K562 (cell line): Measurements from ENCODE around the gene CENPU. TPM values are rescaled to one million over a fixed set of nuclear protein-coding genes. Genes with fewer than 3 reads are reported as not detected.

Experiments
- CCAR2 ChIP-seq: fragments of 200-400 bp; formaldehyde crosslinking; IDR thresholded peaks from 2 replicates; pipeline ENCODE4 v1.6.1; 2017; ENCODE audit warnings: mild to moderate bottlenecking, low read depth, low read length
- DEAF1 ChIP-seq: fragments of 450-650 bp; formaldehyde crosslinking; IDR thresholded peaks from 2 replicates; pipeline ENCODE4 v1.4.0; 2020; ENCODE audit warnings: mild to moderate bottlenecking, moderate library complexity
- TEAD4 ChIP-seq, 2 experiments: sonication (generic) in 1 of 2; formaldehyde crosslinking in 1 of 2; IDR thresholded peaks; 2 replicates each; pipeline versions ENCODE4 v1.6.1 to v1.8.0; 2012 to 2022; ENCODE audit warnings: borderline replicate concordance in 1 of 2, inconsistent platforms in 1 of 2, low read length in 1 of 2, mild to moderate bottlenecking in 1 of 2, missing genetic modification reagents in 1 of 2
- THRA ChIP-seq: fragments of 450-650 bp; IDR thresholded peaks from 2 replicates; pipeline ENCODE4 v1.6.1; 2017; ENCODE audit warnings: mild to moderate bottlenecking, moderate library complexity
- ZNF407 ChIP-seq: fragments of 450-650 bp; IDR thresholded peaks from 2 replicates; pipeline ENCODE4 v1.6.1; 2016; ENCODE audit warnings: low read depth
- ZNF668 ChIP-seq: fragments of 250-450 bp; sonication (Bioruptor Pico); IDR thresholded peaks from 2 replicates; pipeline ENCODE4 v1.8.0; 2022; ENCODE audit warnings: mild to moderate bottlenecking, inconsistent platforms
- polyA plus RNA-seq, 8 experiments: library from polyadenylated mRNA; depleted of rRNA in 4 of 8; stranded (reverse) in 5 of 8; unstranded in 3 of 8; fragments of >200 nt; fragmentation: Nextera tagmentation in 2 of 8; fragmentation: Illumina TruSeq in 1 of 8; extraction: Ambion mirVana in 2 of 8; extraction: Trizol in 1 of 8; gene quantifications; 2 replicates each; pipeline versions ENCODE4 v1.2.1 to v1.2.3, GENCODE V29; 2011 to 2014; ENCODE audit warnings: inconsistent platforms in 1 of 8, missing spikeins in 1 of 8
- total RNA-seq, 7 experiments: library from RNA; depleted of rRNA in 6 of 7; stranded (reverse); fragments of >200 nt in 6 of 7; fragmentation: Illumina TruSeq in 2 of 7; extraction: Trizol in 2 of 7; gene quantifications; 2 replicates each; pipeline versions ENCODE4 v1.2.1 to v1.2.3, GENCODE V29; 2011 to 2021; ENCODE audit warnings: low replicate concordance in 1 of 7

The CENPU gene
- total and polyA plus RNA-seq, 9 of the 15 experiments (the other 6 are each of a cell fraction or from before 2014, with no cell fraction given): 39.4 to 98.7 (median 84.3) TPM

- TF ChIP-seq ZNF407 (no peak), ZNF668 (no peak), TEAD4 (IDR thresholded peaks at IDR 0.05; ENCODE audit: low read length) (no peak), TEAD4 (CRISPR knock-in tag; IDR thresholded peaks at IDR 0.05; ENCODE audit: borderline replicate concordance) (no peak), CCAR2 (no peak), THRA (no peak), DEAF1 (CRISPR knock-in tag) (no peak)
- TF ChIP-seq, all 486 proteins: peak for 0
Measured at GRCh38 chr4:184681916-184682315, 52.0 kb downstream of the CENPU start (continued).
